H9 (cell line): Measurements from ENCODE around the gene PHEX. TPM values are rescaled to one million over a fixed set of nuclear protein-coding genes. Genes with fewer than 3 reads are reported as not detected.

Source experiments
- DNase-seq: peaks from one replicate; pipeline ENCODE4 v3.0.0-alpha.2; 2017
- H2AFZ ChIP-seq: one replicate; pipeline ENCODE4 v1.6.1; 2013; ENCODE audit warnings: mild to moderate bottlenecking, low read length, control low read depth, moderate library complexity
- H2AK5ac ChIP-seq: 2 replicates; pipeline ENCODE4 v1.6.1; 2013; ENCODE audit warnings: low read length, control low read depth, mixed read lengths; ENCODE audit not compliant: insufficient read length
- H2BK120ac ChIP-seq: one replicate; pipeline ENCODE4 v1.6.1; 2013; ENCODE audit warnings: low read depth, mild to moderate bottlenecking, low read length, control low read depth, inconsistent platforms; ENCODE audit not compliant: poor library complexity, severe bottlenecking
- H2BK12ac ChIP-seq: 2 replicates; pipeline ENCODE4 v1.6.1; 2013; ENCODE audit warnings: low read length, control low read depth, mixed read lengths, low read depth; ENCODE audit not compliant: insufficient read length
- H2BK15ac ChIP-seq: 2 replicates; pipeline ENCODE4 v1.6.1; 2013; ENCODE audit warnings: low read depth, low read length, control low read depth
- H2BK20ac ChIP-seq: one replicate; pipeline ENCODE4 v1.6.1; 2013; ENCODE audit warnings: low read depth, mild to moderate bottlenecking, low read length, control low read depth, inconsistent platforms; ENCODE audit not compliant: poor library complexity, severe bottlenecking
- H2BK5ac ChIP-seq: 2 replicates; pipeline ENCODE4 v1.6.1; 2013; ENCODE audit warnings: low read length, control low read depth, mixed read lengths; ENCODE audit not compliant: insufficient read length
- H3K14ac ChIP-seq: 2 replicates; pipeline ENCODE4 v1.6.1; 2013; ENCODE audit warnings: low read length, control low read depth; ENCODE audit not compliant: insufficient read depth
- H3K18ac ChIP-seq: 2 replicates; pipeline ENCODE4 v1.6.1; 2013; ENCODE audit warnings: low read depth, mild to moderate bottlenecking, mixed read lengths, low read length, control low read depth; ENCODE audit not compliant: insufficient read length
- H3K23ac ChIP-seq: 2 replicates; pipeline ENCODE4 v1.6.1; 2013; ENCODE audit warnings: low read length, control low read depth, mixed read lengths, low read depth; ENCODE audit not compliant: insufficient read length
- H3K23me2 ChIP-seq: 2 replicates; pipeline ENCODE4 v1.6.1; 2013; ENCODE audit warnings: low read depth, mild to moderate bottlenecking, mixed read lengths, low read length, control low read depth; ENCODE audit not compliant: insufficient read length, poor library complexity, severe bottlenecking
- H3K27ac ChIP-seq: 2 replicates; pipeline ENCODE4 v1.5.1; 2013; ENCODE audit warnings: low read length, control low read depth, mixed read lengths, low read depth; ENCODE audit not compliant: insufficient read length
- H3K27me3 ChIP-seq: 2 replicates; pipeline ENCODE4 v1.6.1; 2013; ENCODE audit warnings: low read length, control low read depth, inconsistent platforms; ENCODE audit not compliant: insufficient read depth
- H3K4ac ChIP-seq: 2 replicates; pipeline ENCODE4 v1.6.1; 2013; ENCODE audit warnings: low read depth, mild to moderate bottlenecking, control low read depth, inconsistent platforms, low read length, moderate library complexity
- H3K4me1 ChIP-seq: 2 replicates; pipeline ENCODE4 v1.6.1; 2013; ENCODE audit warnings: low read length, control low read depth, inconsistent platforms; ENCODE audit not compliant: insufficient read depth
- H3K4me2 ChIP-seq: 2 replicates; pipeline ENCODE4 v1.6.1; 2013; ENCODE audit warnings: low read length, control low read depth, mixed read lengths; ENCODE audit not compliant: insufficient read length, insufficient read depth
- H3K56ac ChIP-seq: 2 replicates; pipeline ENCODE4 v1.6.1; 2013; ENCODE audit warnings: low read depth, mild to moderate bottlenecking, mixed read lengths, low read length, control low read depth; ENCODE audit not compliant: insufficient read length
- H3K79me1 ChIP-seq: 2 replicates; pipeline ENCODE4 v1.6.1; 2013; ENCODE audit warnings: low read depth, mild to moderate bottlenecking, moderate library complexity, low read length, control low read depth, inconsistent platforms; ENCODE audit not compliant: insufficient read depth, poor library complexity, severe bottlenecking
- H3K79me2 ChIP-seq: 2 replicates; pipeline ENCODE4 v1.6.1; 2013; ENCODE audit warnings: low read length, control low read depth, inconsistent platforms; ENCODE audit not compliant: insufficient read depth
- H3K9ac ChIP-seq: 2 replicates; pipeline ENCODE4 v1.6.1; 2013; ENCODE audit warnings: low read length, control low read depth, mixed read lengths; ENCODE audit not compliant: insufficient read length; ENCODE audit errors: extremely low read depth
- H3K9me3 ChIP-seq: one replicate; pipeline ENCODE4 v1.6.1; 2013; ENCODE audit warnings: low read depth, low read length, inconsistent platforms; ENCODE audit not compliant: control insufficient read depth
- H3T11ph ChIP-seq: one replicate; pipeline ENCODE4 v1.6.1; 2013; ENCODE audit warnings: mild to moderate bottlenecking, low read length, control low read depth, inconsistent platforms
- H4K20me1 ChIP-seq: one replicate; pipeline ENCODE4 v1.6.1; 2013; ENCODE audit not compliant: control insufficient read depth, insufficient read length, insufficient read depth
- H4K5ac ChIP-seq: 2 replicates; pipeline ENCODE4 v1.6.1; 2013; ENCODE audit warnings: low read depth, mild to moderate bottlenecking, mixed read lengths, low read length, control low read depth; ENCODE audit not compliant: insufficient read length
- H4K8ac ChIP-seq: replicated peaks from 2 replicates; pipeline ENCODE4 v1.6.1; 2013; ENCODE audit warnings: low read length, control low read depth, mixed read lengths, low read depth; ENCODE audit not compliant: insufficient read length
- H4K91ac ChIP-seq: 2 replicates; pipeline ENCODE4 v1.6.1; 2013; ENCODE audit warnings: low read depth, mild to moderate bottlenecking, moderate library complexity, mixed read lengths, low read length, control low read depth; ENCODE audit not compliant: insufficient read length
- H3K27ac Mint-ChIP-seq, 3 experiments: 2 replicates in 2 of 3; 3 replicates in 1 of 3; pipeline ENCODE4 v1.8.0; 2020 to 2021; ENCODE audit warnings: mixed read lengths in 3 of 3, mild to moderate bottlenecking in 1 of 3, moderate library complexity in 1 of 3
- H3K27me3 Mint-ChIP-seq: 2 replicates; pipeline ENCODE4 v1.8.0; 2021; ENCODE audit warnings: low read depth, mild to moderate bottlenecking, moderate library complexity, mixed read lengths
- H3K36me3 Mint-ChIP-seq, 3 experiments: 2 replicates in 2 of 3; 3 replicates in 1 of 3; pipeline ENCODE4 v1.8.0; 2020 to 2021; ENCODE audit warnings: low read depth in 3 of 3, mixed read lengths in 3 of 3; ENCODE audit not compliant: insufficient read depth in 1 of 3
- H3K4me1 Mint-ChIP-seq, 2 experiments: 2 replicates each; pipeline ENCODE4 v1.8.0; 2020; ENCODE audit warnings: mixed read lengths in 2 of 2
- H3K4me3 Mint-ChIP-seq, 2 experiments: 2 replicates in 1 of 2; 3 replicates in 1 of 2; pipeline ENCODE4 v1.8.0; 2020 to 2021; ENCODE audit warnings: mild to moderate bottlenecking in 2 of 2, mixed read lengths in 2 of 2, moderate library complexity in 1 of 2
- H3K9me3 Mint-ChIP-seq, 2 experiments: 2 replicates in 1 of 2; 3 replicates in 1 of 2; pipeline ENCODE4 v1.8.0; 2020; ENCODE audit warnings: mild to moderate bottlenecking in 2 of 2, mixed read lengths in 2 of 2, moderate library complexity in 1 of 2
- WGBS: extraction: QIAGEN DNeasy Blood & Tissue Kit; methylation state at CpG from one replicate; pipeline ENCODE4 v1.1.7; 2013; ENCODE audit warnings: missing lambda C conversion rate, low lambda C conversion rate, mixed read lengths; ENCODE audit not compliant: insufficient read length; ENCODE audit errors: extremely low coverage; 5-methylcytosine and 5-hydroxymethylcytosine counted together
- total RNA-seq: library from RNA; stranded (reverse); gene quantifications from 2 replicates; pipeline ENCODE4 v1.2.1, GENCODE V29; 2021
- TF ChIP-seq, protein P1 (sequence below): fragments of 200-600 bp; sonication (generic); conservative IDR thresholded peaks from 3 replicates; pipeline ENCODE4 v1.8.0; 2021; ENCODE audit warnings: antibody characterized with exemption, mild to moderate bottlenecking

Gene PHEX
- total RNA-seq, 1 experiment from 2014 or later, result 0.11 TPM

DNA sequence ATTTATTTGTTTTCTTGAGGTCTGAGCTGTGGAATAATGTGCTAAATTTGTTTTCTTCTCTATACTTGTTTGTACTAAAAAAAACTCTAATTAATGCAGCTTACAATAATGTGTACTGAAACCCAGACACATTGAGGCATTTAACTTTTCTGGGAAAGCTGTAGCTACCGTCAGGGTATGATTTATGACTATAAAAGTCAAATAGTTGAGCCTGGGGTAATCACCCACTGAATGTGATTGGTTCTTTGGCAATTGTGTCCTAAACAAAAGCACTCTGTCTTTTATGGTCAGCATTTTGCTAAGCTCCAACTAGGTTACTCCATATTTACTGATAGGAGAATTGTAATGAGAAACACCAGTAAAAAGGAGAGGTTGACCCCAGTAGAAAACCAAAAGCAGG lies 174.7 kb downstream of the PHEX start:
- Histone ChIP-seq H3K27me3 (no peaks in the 10 kb centered on the region), H2BK15ac (no peak overlapping the region), H2BK12ac (no peak overlapping the region), H3K18ac (no peak overlapping the region), H4K5ac (no peak overlapping the region), H4K91ac (no peak overlapping the region), H3K14ac (no peak overlapping the region), H3K79me1 (no peaks in the 10 kb centered on the region), H2BK5ac (no peak overlapping the region), H3K23me2 (no peaks in the 10 kb centered on the region), H3K4me2 (no peak overlapping the region), H3K79me2 (no peaks in the 10 kb centered on the region), H2AK5ac (no peak overlapping the region), H4K8ac (no peak overlapping the region), H3K4ac (no peak overlapping the region), H3K56ac (no peak overlapping the region), H3T11ph (no peak overlapping the region), H4K20me1 (no peaks in the 10 kb centered on the region), H2AFZ (no peak overlapping the region), H2BK120ac (no peak overlapping the region), H3K4me1 (no peaks in the 10 kb centered on the region), H3K9ac (no peak overlapping the region), H3K9me3 (peaks cover 2% of the 10 kb centered on the region), H2BK20ac (no peak overlapping the region), H3K27ac (no peak overlapping the region), H3K23ac (no peak overlapping the region)
- Mint-ChIP-seq H3K36me3 (no peaks in the 10 kb centered on the region), H3K9me3 (peaks cover 0 to 18% of the 10 kb centered on the region in 2 experiments; a peak in 3 of 5 replicates), H3K4me3 (no peak overlapping the region), H3K27ac (no peak overlapping the region), H3K27me3 (no peaks in the 10 kb centered on the region), H3K4me1 (peaks cover 3% of the 10 kb centered on the region in 2 experiments; a peak in 3 of 4 replicates)
- TF ChIP-seq, protein P1, sequence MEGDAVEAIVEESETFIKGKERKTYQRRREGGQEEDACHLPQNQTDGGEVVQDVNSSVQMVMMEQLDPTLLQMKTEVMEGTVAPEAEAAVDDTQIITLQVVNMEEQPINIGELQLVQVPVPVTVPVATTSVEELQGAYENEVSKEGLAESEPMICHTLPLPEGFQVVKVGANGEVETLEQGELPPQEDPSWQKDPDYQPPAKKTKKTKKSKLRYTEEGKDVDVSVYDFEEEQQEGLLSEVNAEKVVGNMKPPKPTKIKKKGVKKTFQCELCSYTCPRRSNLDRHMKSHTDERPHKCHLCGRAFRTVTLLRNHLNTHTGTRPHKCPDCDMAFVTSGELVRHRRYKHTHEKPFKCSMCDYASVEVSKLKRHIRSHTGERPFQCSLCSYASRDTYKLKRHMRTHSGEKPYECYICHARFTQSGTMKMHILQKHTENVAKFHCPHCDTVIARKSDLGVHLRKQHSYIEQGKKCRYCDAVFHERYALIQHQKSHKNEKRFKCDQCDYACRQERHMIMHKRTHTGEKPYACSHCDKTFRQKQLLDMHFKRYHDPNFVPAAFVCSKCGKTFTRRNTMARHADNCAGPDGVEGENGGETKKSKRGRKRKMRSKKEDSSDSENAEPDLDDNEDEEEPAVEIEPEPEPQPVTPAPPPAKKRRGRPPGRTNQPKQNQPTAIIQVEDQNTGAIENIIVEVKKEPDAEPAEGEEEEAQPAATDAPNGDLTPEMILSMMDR, result no peak
- WGBS, result no CpG with 5 or more reads among the region's 1 CpG
- DNase-seq, result no peak
